Stimulated activated memory B cell treated with anti-CD40 and anti-IgM and Interleukin-4, amounts not matched to agents 10 μg/mL and 1 μg/mL and 100 μg/mL, for 72 hours (primary cell): Measurements from ENCODE around the gene RASSF10.
"Not testable (repeated sequence)": the region's sequence is repeated elsewhere in the genome, so short reads cannot be mapped to it uniquely, and the experiment has no call there.

Source experiments
- ATAC-seq: fragments of 150-1000 bp; cut with Tn5 transposase; 2 replicates; pipeline ENCODE4 v1.10.0; 2021
- H3K27ac Mint-ChIP-seq: one replicate; pipeline ENCODE4 v1.8.0; 2022; ENCODE audit warnings: mild to moderate bottlenecking, mixed read lengths
- H3K27me3 Mint-ChIP-seq: one replicate; pipeline ENCODE4 v1.8.0; 2022; ENCODE audit warnings: mixed read lengths
- H3K36me3 Mint-ChIP-seq: one replicate; pipeline ENCODE4 v1.8.0; 2022; ENCODE audit warnings: mixed read lengths
- H3K4me1 Mint-ChIP-seq: one replicate; pipeline ENCODE4 v1.8.0; 2022; ENCODE audit warnings: mixed read lengths
- H3K4me3 Mint-ChIP-seq: one replicate; pipeline ENCODE4 v1.8.0; 2022; ENCODE audit warnings: mild to moderate bottlenecking, moderate library complexity, mixed read lengths
- H3K9me3 Mint-ChIP-seq: one replicate; pipeline ENCODE4 v1.8.0; 2022; ENCODE audit warnings: mixed read lengths

RASSF10 gene

GRCh38 chr11:13029872-13030271, 20.8 kb downstream of the RASSF10 start:
- Mint-ChIP-seq H3K4me3 (no peak overlapping the region), H3K4me1 (no peaks in the 10 kb centered on the region), H3K9me3 (no peaks in the 10 kb centered on the region), H3K27ac (no peak overlapping the region), H3K27me3 (peaks cover 4% of the 10 kb centered on the region), H3K36me3 (no peaks in the 10 kb centered on the region)
- no peak for ATAC-seq

GRCh38 chr11:13030857-13031256, 21.7 kb downstream of the RASSF10 start:
- Mint-ChIP-seq H3K27me3 (peaks cover 13% of the 10 kb centered on the region), H3K9me3 (peaks cover 3% of the 10 kb centered on the region), H3K36me3 (no peaks in the 10 kb centered on the region), H3K4me1 (no peaks in the 10 kb centered on the region), H3K4me3 (no peak overlapping the region), H3K27ac (no peak overlapping the region)
- no peak for ATAC-seq

GRCh38 chr11:13031349-13031748, 22.2 kb downstream of the RASSF10 start:
- ATAC-seq = no peak
- Mint-ChIP-seq H3K27ac (no peak overlapping the region), H3K36me3 (no peaks in the 10 kb centered on the region), H3K27me3 (peaks cover 13% of the 10 kb centered on the region), H3K4me1 (no peaks in the 10 kb centered on the region), H3K4me3 (no peak overlapping the region), H3K9me3 (peaks cover 3% of the 10 kb centered on the region)

DNA sequence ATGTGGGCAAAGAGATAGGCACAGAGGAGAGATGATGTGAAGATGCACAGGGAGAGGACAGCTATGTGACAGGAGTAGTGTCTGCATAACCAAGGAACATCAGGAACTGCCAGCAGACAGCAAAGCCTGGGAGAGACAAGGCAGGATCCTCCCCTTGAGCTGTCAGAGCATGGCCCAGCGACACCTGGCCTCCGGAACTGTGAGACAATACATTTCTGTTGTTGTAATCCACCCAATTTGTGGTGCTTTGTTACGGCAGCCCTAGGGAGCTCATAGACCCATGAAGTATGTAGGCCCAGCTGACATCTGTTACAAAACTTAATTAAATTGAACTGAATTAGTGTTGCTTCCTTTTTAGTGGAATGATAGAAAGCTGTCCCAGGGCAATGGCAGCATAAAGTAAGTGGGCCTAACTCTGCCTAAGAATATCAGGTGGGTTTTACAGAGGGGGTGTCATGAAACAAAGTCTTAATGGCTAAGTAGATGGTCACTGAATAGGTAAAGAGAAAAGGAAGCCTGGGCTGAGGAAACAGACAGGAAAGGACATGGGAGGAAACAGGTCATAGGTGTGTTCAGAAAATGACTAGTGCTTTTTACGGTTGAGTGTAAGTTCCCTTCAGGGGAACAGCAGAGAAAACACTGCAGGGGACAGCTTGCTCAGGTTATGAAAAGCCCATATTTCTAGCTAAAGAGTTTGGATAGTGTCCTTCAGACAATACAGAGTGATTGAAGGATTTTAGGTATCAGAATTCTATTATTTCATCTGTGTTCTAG, 24.8 kb downstream of the RASSF10 start:
- no peak for ATAC-seq
- peaks cover 19% of the 10 kb centered on the region for H3K27me3 Mint-ChIP-seq
- no peak overlapping the region for H3K27ac Mint-ChIP-seq
- H3K9me3 Mint-ChIP-seq = peaks cover 3% of the 10 kb centered on the region
- H3K4me3 Mint-ChIP-seq = no peak overlapping the region
- H3K4me1 Mint-ChIP-seq = no peaks in the 10 kb centered on the region
- H3K36me3 Mint-ChIP-seq = no peaks in the 10 kb centered on the region

- Mint-ChIP-seq H3K27ac (no peak overlapping the region), H3K4me1 (no peaks in the 10 kb centered on the region), H3K4me3 (no peak overlapping the region), H3K9me3 (peaks cover 8% of the 10 kb centered on the region), H3K36me3 (no peaks in the 10 kb centered on the region), H3K27me3 (peaks cover 29% of the 10 kb centered on the region)
- ATAC-seq = no peak
Observed at GRCh38 chr11:13035711-13036110, 26.6 kb downstream of the RASSF10 start.

DNA sequence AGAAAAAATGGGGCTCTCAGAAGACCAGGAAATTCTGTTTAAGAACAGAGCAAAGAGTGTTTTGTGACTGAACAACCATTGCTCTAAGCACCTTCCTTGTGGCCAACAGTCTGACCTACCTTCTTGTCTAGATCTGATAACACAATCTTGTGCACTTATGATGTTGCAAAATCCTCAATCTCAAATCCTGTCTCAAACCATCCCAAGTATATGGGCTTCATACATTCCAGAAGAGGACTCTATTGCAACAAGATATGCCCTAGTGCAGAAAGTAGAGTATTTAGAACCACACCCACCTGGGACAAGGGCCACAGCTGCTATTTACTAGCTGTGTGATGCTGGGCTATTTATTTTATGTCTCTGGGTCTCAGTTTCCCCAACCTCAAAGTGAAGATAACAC, 27.1 kb downstream of the RASSF10 start:
- no peak for ATAC-seq
- no peak overlapping the region for H3K27ac Mint-ChIP-seq
- no peaks in the 10 kb centered on the region for H3K36me3 Mint-ChIP-seq
- no peak overlapping the region for H3K4me3 Mint-ChIP-seq
- H3K27me3 Mint-ChIP-seq = peaks cover 29% of the 10 kb centered on the region
- H3K9me3 Mint-ChIP-seq = peaks cover 8% of the 10 kb centered on the region
- H3K4me1 Mint-ChIP-seq = no peaks in the 10 kb centered on the region

- peaks cover 8% of the 10 kb centered on the region for H3K9me3 Mint-ChIP-seq
- no peak overlapping the region for H3K27ac Mint-ChIP-seq
- H3K4me1 Mint-ChIP-seq = no peaks in the 10 kb centered on the region
- no peaks in the 10 kb centered on the region for H3K36me3 Mint-ChIP-seq
- peaks cover 29% of the 10 kb centered on the region for H3K27me3 Mint-ChIP-seq
- no peak for ATAC-seq
- no peak overlapping the region for H3K4me3 Mint-ChIP-seq
Observed at GRCh38 chr11:13038366-13038765, 29.2 kb downstream of the RASSF10 start.

- H3K36me3 Mint-ChIP-seq = no peaks in the 10 kb centered on the region
- H3K27me3 Mint-ChIP-seq = peaks cover 29% of the 10 kb centered on the region
- ATAC-seq = no peak
- no peak overlapping the region for H3K27ac Mint-ChIP-seq
- no peaks in the 10 kb centered on the region for H3K4me1 Mint-ChIP-seq
- no peak overlapping the region for H3K4me3 Mint-ChIP-seq
- peaks cover 8% of the 10 kb centered on the region for H3K9me3 Mint-ChIP-seq
Observed at GRCh38 chr11:13039126-13039525, 30.0 kb downstream of the RASSF10 start.

DNA sequence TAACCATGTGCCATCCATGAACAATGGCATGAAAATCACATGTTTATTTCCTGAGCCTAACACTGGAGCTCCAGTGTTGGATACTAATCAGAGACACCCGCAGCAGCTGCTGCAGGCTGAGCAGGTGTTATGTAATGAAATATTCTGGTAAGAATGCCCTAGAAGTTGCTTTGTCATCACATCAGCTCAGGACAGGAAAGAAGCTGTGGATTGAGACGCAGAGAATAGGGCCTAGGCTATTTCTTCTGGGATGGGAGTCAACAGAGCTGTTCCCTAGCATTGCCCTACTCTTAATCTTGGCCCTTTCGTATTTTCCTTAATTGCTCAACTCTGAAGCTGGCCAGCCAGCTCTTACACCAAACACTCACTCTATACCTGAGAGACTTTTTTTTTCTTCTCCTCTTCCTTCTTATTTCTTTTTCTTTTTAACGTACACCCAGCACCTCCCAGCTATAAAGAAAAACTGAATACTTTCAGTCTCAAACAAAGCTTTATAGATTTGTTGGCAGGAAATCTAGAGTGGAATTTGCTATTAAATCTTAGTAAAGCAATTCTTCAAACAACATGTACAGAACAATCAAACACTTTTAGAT, 31.9 kb downstream of the RASSF10 start:
- Mint-ChIP-seq H3K27ac (no peak overlapping the region), H3K27me3 (peaks cover 16% of the 10 kb centered on the region), H3K4me1 (no peaks in the 10 kb centered on the region), H3K9me3 (peaks cover 5% of the 10 kb centered on the region), H3K4me3 (no peak overlapping the region), H3K36me3 (no peaks in the 10 kb centered on the region)
- no peak for ATAC-seq

DNA sequence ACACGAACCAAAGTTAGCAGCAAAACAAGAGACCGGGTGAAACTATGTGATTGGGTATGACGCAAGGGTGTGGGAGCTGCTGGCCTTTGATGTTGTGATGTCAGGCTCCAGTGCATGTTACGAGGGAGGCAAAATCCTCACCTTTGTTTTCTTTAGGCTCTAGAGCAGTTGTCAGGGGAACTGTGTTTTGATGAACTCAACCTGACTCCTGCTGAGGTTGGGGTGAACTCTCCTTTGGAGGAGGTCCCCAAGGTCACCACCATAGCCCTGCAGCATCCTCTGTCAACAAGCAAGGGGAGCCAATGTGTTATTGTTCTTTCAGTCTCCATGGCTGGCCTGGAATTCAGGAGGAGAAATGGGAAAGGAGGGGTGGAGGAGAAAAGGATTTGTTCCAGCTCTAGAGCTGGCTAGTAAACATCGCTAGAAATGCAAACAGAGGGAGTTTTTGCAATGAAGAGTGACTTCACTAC, 33.8 kb downstream of the RASSF10 start:
- Mint-ChIP-seq H3K27ac (no peak overlapping the region), H3K4me3 (no peak overlapping the region), H3K36me3 (no peaks in the 10 kb centered on the region), H3K27me3 (peaks cover 16% of the 10 kb centered on the region), H3K4me1 (no peaks in the 10 kb centered on the region), H3K9me3 (peaks cover 7% of the 10 kb centered on the region)
- ATAC-seq = no peak

- ATAC-seq = no peak
- no peaks in the 10 kb centered on the region for H3K36me3 Mint-ChIP-seq
- peaks cover 8% of the 10 kb centered on the region for H3K9me3 Mint-ChIP-seq
- H3K4me1 Mint-ChIP-seq = no peaks in the 10 kb centered on the region
- peaks cover 9% of the 10 kb centered on the region for H3K27me3 Mint-ChIP-seq
- H3K4me3 Mint-ChIP-seq = no peak overlapping the region
- no peak overlapping the region for H3K27ac Mint-ChIP-seq
Observed at GRCh38 chr11:13043912-13044628, 35.0 kb downstream of the RASSF10 start.

DNA sequence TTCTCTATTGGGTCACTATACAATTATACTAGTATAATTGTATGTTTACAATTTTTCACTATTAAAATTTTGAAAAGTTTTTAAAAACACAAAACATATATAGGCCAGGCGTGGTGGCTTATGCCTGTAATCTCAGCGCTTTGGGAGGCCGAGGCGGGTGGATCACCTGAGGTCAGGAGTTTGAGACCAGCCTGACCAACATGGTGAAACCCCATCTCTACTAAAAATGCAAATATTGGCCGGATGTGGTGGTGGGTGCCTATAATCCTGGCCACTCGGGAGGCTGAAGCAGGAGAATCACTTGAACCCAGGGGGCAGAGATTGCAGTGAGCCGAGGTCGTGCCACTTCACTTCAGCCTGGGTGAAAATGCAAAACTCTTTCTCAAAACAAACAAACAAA, 36.0 kb downstream of the RASSF10 start:
- H3K36me3 Mint-ChIP-seq, ATAC-seq, H3K4me1 Mint-ChIP-seq, H3K9me3 Mint-ChIP-seq, H3K4me3 Mint-ChIP-seq, H3K27me3 Mint-ChIP-seq, H3K27ac Mint-ChIP-seq: not testable (repeated sequence)

DNA sequence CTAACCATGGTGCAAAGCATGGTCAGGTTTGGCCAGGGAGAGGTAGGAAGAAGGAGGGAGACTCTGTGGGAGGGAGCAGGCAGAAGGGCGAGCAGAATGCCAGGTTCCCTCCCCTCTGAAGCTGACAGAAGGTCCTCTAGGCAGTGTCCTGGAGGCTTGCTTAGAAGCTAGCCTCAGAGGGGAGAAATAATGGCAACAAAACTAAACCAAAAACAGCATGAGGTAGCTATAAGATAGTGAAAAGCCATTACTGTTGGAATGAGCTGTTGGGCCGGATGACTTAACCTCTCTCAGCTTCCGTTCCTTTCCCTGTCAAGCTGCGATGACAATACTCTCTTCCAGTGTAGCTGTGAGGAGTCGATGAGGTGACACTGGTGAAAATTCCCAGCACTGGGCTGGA, 36.6 kb downstream of the RASSF10 start:
- ATAC-seq = no peak
- H3K27me3 Mint-ChIP-seq = peaks cover 15% of the 10 kb centered on the region
- H3K36me3 Mint-ChIP-seq = no peaks in the 10 kb centered on the region
- H3K27ac Mint-ChIP-seq = no peak overlapping the region
- no peak overlapping the region for H3K4me3 Mint-ChIP-seq
- peaks cover 9% of the 10 kb centered on the region for H3K9me3 Mint-ChIP-seq
- H3K4me1 Mint-ChIP-seq = no peaks in the 10 kb centered on the region

GRCh38 chr11:13046637-13047570, 37.8 kb downstream of the RASSF10 start:
- no peaks in the 10 kb centered on the region for H3K36me3 Mint-ChIP-seq
- peaks cover 16% of the 10 kb centered on the region for H3K27me3 Mint-ChIP-seq
- no peaks in the 10 kb centered on the region for H3K4me1 Mint-ChIP-seq
- no peak for ATAC-seq
- no peak overlapping the region for H3K4me3 Mint-ChIP-seq
- H3K27ac Mint-ChIP-seq = no peak overlapping the region
- peaks cover 9% of the 10 kb centered on the region for H3K9me3 Mint-ChIP-seq

GRCh38 chr11:13047884-13048283, 38.8 kb downstream of the RASSF10 start:
- no peaks in the 10 kb centered on the region for H3K36me3 Mint-ChIP-seq
- ATAC-seq = no peak
- H3K4me3 Mint-ChIP-seq = no peak overlapping the region

More at GRCh38 chr11:13047884-13048283, 38.8 kb downstream of the RASSF10 start:
- Mint-ChIP-seq H3K27me3 (peaks cover 16% of the 10 kb centered on the region), H3K27ac (no peak overlapping the region), H3K9me3 (peaks cover 9% of the 10 kb centered on the region), H3K4me1 (no peaks in the 10 kb centered on the region)
